NT2/D1 (cell line): Measurements from ENCODE around the gene SERPINE2.

Experiments
- SUZ12 ChIP-seq: IDR thresholded peaks from 2 replicates; pipeline ENCODE4 v1.6.1; 2011; ENCODE audit not compliant: insufficient read length, insufficient read depth; ENCODE audit errors: extremely low read depth
- YY1 ChIP-seq: IDR thresholded peaks from 2 replicates; pipeline ENCODE4 v1.6.1; 2011; ENCODE audit not compliant: insufficient read length, insufficient read depth
- ZNF274 ChIP-seq: IDR thresholded peaks from 2 replicates; pipeline ENCODE4 v1.6.1; 2011; ENCODE audit warnings: mild to moderate bottlenecking, low read depth, low read length

DNA sequence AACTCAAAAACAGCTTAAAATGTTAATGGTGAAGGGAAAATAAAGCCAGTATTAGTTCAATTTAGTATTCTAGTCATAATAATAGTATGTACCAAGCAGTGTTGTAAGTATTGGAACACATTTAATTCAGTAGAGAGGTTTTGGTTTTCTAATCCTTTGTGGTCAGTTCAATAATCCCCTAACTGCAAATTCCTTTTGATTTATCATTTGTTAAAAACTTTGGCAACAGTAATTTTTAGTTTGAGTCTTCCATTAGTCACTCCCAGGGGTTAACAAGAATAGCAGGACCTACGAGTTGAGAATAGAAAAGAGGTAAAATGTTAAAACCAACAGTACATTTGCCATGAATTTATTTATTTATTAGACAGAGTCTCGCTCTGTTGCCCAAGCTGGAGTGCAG, 71.1 kb downstream of the SERPINE2 start:
- TF ChIP-seq YY1 (no peak), ZNF274 (no peak), SUZ12 (no peak)
